Dermis microvascular lymphatic vessel endothelial cell (primary cell): ENCODE measurements around the gene ZFAND3. TPM values are rescaled to one million over a fixed set of nuclear protein-coding genes. Genes with fewer than 3 reads are reported as not detected.

ENCODE experiments used
- DNase-seq, 2 donors: peaks; one replicate each; pipeline versions ENCODE4 v3.0.0 to v3.0.0-alpha.2; 2010; ENCODE audit warnings: low read depth in 2 of 2
- total RNA-seq: library from RNA; depleted of rRNA; stranded (reverse); fragments of >200 nt; gene quantifications from 2 replicates; pipeline ENCODE4 v1.2.1, GENCODE V29; 2014

ZFAND3 gene
- total RNA-seq, 1 donor from 2014 or later = 11.7 TPM

DNA sequence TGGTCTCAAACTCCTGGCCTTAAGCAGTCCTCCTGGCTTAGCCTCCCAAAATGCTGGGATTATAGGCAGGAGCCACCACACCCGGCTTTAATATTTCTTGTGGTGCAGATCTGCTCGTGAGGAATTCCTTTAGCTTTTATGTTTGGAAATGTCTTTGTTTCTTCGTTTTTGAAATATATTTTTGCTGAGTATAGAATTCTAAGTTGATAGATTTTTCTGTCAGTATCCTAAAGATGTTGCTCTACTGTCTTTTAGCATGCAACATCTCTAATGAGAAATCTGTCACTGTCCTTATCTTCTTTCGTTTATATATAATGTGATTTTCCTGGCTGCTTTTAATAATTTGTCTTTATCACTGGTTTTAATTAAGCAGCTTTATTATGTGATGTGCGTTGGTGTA is 75.1 kb downstream of the ZFAND3 start:
- DNase-seq = no peak

DNA sequence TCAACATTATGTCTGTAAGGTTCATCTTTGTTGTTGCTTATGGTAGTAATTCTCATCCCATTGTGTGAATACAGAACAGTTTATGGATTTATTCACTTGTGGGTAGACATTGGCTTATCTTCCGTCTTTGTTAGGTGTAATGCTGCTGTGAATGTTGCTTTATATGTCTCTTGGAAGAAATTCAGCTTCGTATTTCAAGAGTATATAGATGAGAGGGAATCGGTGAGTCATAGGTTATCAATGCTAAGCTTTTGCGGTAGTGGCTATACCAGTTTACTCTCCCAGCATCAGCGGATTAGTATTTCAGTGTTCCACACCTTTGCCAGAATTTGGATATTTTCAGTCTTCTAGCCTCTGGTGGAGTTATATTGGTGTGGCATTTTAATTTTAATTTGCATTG is 77.8 kb downstream of the ZFAND3 start:
- no peak for DNase-seq

DNA sequence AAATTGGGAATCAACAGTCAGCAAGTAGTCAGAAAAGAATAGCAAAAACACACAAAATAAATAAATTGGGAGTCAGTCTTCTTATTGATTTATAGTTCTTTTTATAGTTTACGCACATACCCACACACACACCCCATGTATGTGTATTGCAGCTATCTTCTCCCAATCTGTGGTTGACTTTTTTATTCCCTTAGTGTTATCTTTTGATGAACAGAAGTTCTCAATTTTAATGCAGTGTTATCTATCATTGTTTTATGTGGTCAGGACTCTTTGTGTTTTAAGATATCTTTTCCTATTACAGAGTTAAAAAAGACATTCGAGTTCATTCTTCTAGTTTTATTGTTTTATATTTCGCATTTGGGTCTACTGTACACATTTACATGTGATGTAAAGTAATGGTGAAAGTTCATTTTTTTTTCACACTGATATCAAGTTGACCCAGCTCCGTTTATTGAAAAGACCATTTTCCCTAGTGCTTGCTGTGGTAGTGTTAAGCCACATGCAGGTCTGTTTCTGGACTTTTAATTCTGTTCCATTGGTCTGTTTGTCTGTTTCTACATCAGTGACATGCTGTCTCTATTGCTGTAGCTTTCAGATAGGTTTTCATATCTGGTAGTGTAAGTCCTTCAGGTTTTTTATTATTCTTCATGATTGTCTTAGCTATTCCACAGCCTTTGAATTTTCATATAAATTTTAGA is 78.4 kb downstream of the ZFAND3 start:
- no peak for DNase-seq

DNA sequence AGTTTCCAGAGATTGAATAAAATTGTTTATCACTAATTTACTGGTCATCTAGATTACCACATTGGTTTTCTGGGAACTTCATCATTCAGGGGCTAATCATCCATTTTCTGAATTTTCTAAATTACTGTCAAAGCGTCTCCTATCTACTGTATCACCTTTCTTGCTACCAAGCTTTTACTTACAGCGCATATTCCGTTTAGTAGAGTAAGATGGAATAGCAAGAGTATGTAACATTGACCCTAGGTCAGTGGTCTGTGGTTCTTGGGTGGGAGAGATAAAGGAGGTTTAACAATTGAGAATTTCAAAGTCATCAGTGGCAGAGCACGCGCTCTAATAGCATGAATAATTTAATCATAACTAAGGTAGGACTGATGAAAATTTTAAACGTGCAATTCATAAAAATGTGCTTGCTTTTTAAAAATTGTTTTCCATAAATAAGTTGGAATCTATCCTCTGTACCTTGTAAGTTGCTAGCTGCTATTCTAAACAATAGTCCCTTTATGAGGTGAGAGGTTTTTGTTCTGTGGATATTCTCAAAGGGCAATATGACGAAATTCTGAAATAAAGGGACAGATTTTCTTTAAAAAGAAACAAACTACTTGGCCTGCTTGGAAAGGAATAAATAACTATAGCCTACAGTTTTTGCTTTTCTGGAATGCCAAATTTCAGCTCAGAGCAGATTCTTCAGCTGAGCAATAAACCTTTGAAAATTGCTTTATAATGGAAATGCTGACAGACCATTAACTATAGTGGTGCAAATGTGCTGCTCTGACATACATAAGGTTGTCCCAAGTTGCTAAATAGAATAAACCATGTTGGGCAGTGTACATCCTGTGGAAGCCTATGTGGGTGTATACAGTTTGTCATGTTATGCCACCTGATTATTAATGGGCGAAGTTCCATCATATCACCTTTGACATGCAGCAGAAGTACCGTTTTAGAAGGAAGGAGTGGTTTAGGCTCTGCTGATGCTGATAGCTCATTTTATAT is 84.1 kb downstream of the ZFAND3 start:
- DNase-seq = no peak

DNA sequence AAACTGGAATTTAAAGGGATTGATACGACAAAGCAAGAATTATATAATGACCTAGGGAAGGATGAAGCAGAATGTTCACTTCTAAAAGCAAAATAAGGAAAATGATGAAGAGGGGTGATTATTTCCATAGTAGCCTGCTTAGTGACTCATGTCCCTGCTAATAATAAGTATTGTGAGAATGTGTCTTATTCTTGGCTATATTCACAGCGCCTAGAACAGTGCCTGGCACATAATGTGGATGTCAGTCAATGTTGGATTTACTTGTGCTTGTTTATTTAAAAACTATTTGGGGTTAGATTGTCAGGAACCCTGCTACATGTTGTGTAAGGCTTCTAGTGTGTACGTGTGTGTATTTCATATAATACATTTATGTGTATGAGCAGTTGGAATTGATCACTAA is 85.1 kb downstream of the ZFAND3 start:
- DNase-seq = peak in 1 of 2 donors; percentile 40

DNA sequence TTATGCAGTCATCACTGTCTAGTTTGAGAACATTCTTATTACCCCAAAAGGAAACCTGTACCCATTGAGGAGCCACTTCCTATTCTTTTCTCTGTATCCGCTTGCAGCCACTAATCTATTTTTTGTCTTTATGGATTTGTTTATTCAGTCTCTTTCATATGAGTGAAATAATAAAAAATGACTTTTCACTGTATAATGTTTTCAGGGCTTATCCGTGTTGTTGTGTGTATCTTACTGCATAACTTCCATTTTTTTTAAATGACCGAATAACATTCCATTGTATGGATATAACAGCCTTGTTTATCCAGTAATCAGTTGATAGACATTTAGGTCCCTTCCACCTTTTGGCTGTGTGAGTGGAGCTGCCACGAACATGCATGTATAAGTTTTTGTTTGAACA is 86.6 kb downstream of the ZFAND3 start:
- DNase-seq = peak; percentile 23 to 87

DNA sequence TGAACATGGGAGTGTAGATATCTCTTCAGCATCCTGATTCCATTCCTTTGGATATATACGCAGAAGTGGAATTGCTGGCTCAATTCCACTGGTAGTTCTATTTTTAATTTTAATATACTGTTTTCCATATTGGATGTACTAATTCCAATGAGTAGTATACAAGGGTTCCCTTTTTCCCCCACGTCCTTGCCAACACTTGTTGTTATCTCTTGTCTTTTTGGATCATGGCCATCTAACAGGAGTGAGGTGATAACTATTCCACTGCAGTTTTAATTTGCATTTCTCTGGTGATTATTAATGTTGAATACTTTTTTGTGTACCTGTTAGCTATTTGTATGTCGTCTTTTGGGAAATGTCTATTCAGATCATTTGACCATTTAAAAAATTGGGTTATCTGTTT is 91.5 kb downstream of the ZFAND3 start:
- no peak for DNase-seq

DNA sequence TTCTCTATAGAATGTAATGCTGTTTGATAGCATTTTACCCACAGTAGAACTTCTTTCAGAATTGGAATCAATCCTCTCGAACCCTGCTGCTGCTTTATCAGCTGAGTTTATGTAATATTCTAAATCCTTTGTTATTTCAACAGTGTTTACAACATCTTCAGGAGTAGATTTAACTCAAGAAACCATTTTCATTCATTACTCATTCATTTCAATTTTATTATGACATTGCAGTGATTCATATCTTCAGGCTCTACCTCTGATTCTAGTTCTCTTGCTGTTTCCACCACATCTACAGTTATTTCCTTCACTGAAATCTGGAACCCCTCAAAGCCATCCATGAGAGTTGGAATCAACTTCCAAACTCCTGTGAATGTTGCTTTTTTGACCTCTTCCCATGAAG is 93.7 kb downstream of the ZFAND3 start:
- no peak for DNase-seq

DNA sequence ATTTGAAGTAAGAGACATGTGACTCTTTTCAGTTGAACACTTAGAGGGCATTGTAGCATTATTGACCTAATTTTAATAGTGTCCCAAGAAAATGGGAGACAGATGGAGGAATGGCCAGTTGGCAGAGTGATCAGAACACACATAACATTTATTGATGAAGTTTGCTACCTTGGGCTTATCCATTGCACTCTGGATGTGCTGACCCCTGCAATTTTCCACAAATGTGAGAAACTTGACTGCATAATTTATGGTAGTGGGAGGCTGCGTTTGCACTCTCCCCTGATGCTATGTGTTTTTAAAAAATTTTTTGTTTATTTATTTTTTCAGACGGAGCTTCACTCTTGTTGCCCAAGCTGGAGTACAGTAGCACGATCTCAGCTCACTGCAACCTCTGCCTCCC is 95.9 kb downstream of the ZFAND3 start:
- no peak for DNase-seq

DNA sequence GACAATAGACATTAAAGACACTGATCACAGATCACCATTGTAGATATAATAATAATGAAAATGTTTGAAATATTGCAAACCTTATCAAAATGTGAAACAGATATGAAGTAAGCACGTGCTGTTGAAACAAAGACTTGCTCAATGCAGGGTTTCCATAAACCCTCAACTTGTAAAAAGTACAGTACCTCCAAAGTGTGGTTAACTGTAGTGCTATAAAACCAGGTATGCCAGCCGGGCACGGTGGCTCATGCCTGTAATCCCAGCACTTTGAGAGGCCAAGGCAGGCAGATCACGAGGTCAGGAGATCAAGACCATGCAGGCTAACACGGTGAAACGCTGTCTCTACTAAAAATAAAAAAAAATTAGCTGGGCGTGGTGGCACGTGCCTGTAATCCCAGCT is 96.6 kb downstream of the ZFAND3 start:
- DNase-seq = no peak

DNA sequence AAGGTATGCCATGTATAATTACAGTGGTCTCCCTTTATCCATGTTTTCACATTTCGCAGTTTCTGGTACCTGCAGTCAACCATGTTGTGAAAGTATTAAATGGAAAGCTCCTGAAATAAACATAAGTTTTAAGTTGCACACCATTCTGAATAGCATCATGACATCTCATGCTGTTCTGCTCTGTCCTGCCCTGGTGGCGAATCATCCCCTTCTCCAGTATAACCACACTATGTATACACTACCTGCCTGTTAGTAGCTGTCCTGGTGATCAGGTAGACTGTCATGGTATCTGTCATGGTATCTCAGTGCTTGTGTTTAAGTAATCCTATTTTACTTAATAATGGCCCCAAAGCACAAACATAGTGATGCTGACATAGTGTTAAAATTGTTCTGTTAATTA is 97.1 kb downstream of the ZFAND3 start:
- DNase-seq = no peak

DNA sequence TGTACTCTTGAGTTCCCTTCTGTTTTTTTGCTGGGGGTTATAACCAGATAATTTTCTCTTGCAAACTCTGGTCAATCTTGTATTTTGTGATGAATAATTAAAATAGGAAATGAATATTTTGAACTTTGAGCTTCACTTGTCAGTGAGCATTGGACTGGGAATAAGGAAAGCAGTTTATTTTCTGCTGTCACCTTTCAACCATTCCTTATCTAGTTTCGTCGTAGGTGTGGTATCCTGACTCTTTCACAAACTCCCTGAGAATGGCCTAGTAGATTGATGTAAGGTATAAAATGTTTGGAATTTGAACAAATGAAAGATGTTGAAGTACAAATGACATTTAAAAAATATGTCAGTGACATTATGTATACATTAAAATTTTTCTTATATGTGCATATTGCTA is 98.0 kb downstream of the ZFAND3 start:
- DNase-seq = no peak

DNA sequence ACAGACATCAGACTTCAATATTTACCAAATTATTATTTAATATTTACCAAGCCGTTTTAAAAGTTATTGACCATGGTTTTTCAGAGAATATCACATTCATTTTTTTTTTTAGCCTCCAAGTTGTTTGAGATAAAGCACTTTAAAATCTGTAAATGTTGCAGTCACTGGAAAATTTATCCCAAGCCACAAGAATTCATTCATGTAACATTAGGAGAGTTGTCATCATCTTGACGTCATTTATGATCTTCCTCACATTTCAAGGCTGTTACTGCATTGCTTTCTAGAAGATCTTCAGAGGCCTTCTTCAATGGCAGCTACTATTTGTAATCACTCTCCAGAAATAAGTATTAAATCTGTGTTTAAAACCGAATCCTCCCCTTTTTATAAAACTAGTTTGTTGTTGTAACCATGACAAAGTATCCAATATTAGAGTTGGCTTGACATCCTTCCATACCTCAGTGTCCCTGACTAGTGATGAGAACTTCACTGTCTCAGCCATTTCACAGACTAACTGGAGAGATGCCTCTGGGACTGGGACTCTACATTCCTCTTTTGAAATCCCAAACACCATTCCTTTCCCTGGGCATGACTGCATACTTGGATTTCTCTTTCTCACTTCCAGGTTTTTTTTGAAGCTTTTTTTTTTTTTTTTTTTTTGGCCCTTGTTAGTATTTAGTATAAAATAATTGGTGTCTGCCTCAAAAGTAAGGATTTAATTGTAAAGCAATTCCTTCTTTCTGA is 100.1 kb downstream of the ZFAND3 start:
- no peak for DNase-seq

DNA sequence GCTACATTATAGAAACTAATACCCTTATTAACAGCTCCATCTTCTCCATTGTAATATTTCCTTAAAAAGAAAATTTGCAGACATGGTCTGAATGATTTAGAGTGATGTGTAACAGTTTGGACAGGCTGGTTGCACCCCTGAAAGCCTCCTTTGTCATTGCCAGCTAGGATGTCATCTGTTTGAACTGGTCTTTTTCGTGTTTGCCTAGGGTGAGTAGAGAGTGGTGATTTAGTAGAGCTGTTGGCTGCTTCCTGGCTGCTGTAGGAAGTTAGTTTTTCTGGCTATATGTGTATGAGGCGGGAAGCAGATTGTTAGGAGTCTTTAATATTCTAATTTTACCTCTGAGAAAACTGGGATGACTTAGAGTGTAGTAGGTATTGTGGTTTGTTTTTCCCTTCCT is 101.1 kb downstream of the ZFAND3 start:
- DNase-seq = no peak

DNA sequence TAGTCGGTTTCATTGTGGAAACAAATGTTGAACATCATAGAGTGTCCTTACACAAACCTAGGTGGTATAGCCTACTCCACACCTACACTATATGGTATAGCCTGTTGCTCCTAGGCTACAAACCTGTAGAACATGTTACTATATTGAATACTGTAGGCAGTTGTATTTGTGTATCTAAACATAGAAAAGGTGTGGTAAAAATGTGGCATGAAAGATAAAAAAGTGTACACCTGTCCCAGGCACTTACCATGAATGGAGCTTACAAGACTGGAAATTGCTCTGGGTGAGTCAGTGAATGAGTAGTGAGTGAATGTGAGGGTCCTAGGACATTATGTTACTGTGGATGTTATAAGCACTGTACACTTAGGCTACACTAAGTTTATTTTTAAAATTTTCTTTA is 103.0 kb downstream of the ZFAND3 start:
- DNase-seq = no peak

DNA sequence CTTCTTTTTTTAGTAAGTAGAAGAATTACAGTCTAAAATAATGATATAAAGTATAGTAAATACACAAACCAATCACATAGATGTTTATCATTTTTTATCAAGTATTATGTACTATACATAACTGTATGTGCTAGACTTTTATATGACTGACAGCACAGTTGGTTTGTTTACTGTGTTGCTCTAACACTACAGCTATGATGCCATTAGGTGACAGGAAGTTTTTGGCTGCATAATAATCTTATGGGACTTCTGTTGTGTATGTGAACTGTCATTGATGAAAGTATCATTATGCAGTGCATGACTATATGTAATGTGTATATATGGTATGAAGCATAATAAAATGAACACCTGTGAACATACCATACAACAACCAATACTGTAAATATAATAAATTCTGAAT is 104.0 kb downstream of the ZFAND3 start:
- no peak for DNase-seq

DNA sequence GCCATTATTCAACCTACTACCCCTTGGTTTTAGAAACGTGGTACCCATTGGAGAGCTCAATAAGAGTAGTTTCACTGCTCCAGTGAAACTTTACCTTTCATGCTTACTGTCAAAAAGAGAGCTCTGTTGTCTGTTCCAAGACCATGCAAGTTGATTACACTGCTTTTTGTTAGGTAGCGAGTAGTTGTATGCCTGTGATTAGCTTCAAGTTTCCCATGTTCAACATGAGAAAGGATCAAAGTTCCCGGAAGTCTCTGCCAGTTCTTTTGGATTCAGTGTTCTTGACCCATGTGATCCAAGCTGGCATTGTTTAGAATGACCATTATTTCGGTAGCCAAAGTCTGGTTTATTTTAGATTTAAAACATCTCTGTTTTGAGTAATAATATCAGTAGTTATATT is 107.1 kb downstream of the ZFAND3 start:
- DNase-seq = no peak

DNA sequence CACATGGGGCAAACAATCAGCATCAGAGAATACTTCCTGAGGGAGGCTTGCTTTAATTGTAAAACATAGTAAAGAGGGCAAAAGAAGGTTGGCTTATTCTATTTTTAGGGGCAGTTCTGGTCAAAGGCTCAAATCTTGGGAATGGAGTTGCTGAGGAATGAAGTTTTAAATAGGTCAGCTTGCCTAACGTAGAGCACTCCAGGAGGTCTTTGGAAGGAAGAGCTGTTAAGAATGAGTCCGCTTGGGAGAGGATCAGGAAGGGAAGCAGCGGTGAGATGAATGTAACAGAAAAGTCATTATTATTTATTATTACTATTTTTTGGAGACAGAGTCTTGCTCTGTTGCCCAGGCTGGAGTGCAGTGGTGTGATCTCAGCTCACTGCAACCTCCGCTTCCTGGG is 108.7 kb downstream of the ZFAND3 start:
- no peak for DNase-seq

DNA sequence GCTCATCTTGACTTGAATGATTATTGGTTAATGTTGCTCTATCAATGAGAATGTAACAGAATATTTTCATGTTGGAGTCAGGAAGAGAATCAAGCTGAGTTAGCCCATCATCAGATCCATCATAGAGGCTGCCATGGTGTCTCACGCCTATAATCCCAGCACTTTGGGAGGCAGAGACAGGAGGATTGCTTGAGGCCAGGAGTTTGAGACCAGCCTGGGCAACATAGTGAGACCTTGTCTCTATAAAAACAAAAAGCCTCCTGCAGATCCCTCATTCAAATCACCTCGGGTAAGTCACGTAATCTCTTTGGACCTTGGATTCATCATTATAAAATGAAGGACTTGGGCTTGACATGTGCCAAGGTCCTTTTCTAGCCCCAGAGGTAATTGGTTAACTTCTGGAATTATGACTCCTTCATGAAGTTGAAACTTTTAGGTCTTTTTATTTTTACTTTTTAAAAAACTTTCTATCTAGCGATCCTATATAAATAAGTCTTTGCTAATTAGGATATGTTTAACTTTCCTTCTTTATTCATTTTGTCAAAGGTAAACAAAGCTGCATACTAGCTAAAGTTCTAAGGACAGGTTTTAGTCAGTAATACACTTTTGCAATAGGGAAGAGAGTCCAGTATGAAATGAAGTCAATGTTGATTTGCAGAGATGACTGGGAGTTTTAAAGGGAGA is 110.9 kb downstream of the ZFAND3 start:
- no peak for DNase-seq

DNA sequence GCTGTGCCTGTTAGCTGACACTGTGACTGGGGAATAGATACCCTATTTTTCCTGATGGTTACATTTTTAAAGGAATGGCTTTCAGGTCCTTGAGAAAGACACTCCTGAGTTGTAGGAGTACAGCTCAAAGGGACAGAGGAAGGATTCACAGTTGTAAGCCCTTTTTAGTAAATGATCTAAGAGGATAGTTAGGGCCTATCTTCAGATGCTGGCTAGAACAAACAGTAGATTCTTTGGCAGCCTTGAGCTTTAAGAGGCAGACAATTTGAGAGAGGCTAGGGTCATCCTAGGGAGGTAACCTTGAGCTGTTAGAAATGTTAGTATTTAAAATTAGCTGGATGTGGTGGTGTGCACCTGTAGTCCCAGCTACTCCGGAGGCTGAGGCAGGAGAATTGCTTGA is 111.5 kb downstream of the ZFAND3 start:
- DNase-seq = no peak

DNA sequence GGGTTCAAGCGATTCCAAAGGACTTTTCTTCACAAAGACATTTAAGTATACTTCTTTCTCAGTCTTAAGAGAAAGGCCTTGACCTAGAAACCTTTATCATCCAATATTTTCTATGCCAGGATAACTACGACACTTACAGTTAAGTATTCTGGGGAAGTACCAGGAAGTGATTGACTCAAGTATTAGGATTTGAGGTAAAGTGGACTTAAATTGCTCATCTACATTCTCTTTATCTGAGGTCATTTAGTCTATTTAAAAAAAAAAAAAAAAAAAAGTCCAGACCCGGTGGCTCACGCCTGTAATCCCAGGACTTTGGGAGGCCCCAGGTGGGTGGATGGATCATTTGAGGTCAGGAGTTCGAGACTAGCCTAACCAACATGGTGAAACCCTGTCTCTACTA is 114.7 kb downstream of the ZFAND3 start:
- DNase-seq = no peak

DNA sequence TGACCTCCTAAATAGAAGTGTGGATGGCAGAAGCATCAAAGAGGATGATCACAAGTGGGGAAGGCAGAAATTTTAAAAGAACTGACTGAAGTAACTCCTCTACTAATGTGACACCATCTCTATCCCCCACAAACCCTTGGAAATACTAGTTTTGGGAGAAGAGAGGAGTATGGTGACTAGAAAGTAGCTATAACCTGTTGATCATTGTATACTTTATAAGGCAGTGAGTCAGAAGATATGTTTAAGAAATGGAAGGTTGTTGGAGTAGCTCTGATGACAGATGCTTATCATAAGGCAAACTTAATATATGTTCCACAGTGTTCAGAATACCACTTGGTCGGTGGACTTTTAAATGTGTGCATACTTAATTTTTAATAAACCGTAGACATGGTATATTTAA is 116.6 kb downstream of the ZFAND3 start:
- DNase-seq = no peak
